Measurements from ENCODE around the gene SERP1. TPM values are rescaled to one million over a fixed set of nuclear protein-coding genes. Genes with fewer than 3 reads are reported as not detected.

Gene SERP1
- polyA plus RNA-seq, result 145 TPM
- long read RNA-seq, donor 1, transcript SERP1-201 (3 exons, 3,171 nt), result major isoform, 77 of 164 reads
- long read RNA-seq, donor 1, partial matches to known transcripts, result 57 of 164 reads
- long read RNA-seq, donor 1, other reads (novel, unspliced or antisense), result 27 of 164 reads
- long read RNA-seq, donor 2, transcript SERP1-201 (3 exons, 3,171 nt), result major isoform, 130 of 177 reads
- long read RNA-seq, donor 2, partial matches to known transcripts, result 45 of 177 reads
- long read RNA-seq, donor 2, other reads (novel, unspliced or antisense), result 0 of 177 reads
- long read RNA-seq, donor 3, result 0 reads
- long read RNA-seq, donor 4, transcript SERP1-201 (3 exons, 3,171 nt), result major isoform, 17 of 17 reads
- long read RNA-seq, donor 4, partial matches to known transcripts, result 0 of 17 reads
- long read RNA-seq, donor 4, other reads (novel, unspliced or antisense), result 0 of 17 reads
- long read RNA-seq, donor 5, transcript SERP1-201 (3 exons, 3,171 nt), result major isoform, 55 of 105 reads
- long read RNA-seq, donor 5, partial matches to known transcripts, result 30 of 105 reads
- long read RNA-seq, donor 5, other reads (novel, unspliced or antisense), result 19 of 105 reads
- long read RNA-seq, donor 6, transcript SERP1-201 (3 exons, 3,171 nt), result major isoform, 130 of 377 reads
- long read RNA-seq, donor 6, transcript SERP1-206 (2 exons, 1,596 nt), result minor isoform, 6 of 377 reads
- long read RNA-seq, donor 6, partial matches to known transcripts, result 187 of 377 reads
- long read RNA-seq, donor 6, other reads (novel, unspliced or antisense), result 50 of 377 reads
- long read RNA-seq, donor 7, transcript SERP1-201 (3 exons, 3,171 nt), result major isoform, 45 of 55 reads
- long read RNA-seq, donor 7, partial matches to known transcripts, result 7 of 55 reads
- long read RNA-seq, donor 7, other reads (novel, unspliced or antisense), result 0 of 55 reads
- long read RNA-seq, donor 8, transcript SERP1-201 (3 exons, 3,171 nt), result major isoform, 174 of 189 reads
- long read RNA-seq, donor 8, partial matches to known transcripts, result 7 of 189 reads
- long read RNA-seq, donor 8, other reads (novel, unspliced or antisense), result 5 of 189 reads
- long read RNA-seq, donor 9, transcript SERP1-201 (3 exons, 3,171 nt), result major isoform, 140 of 392 reads
- long read RNA-seq, donor 9, transcript SERP1-208 (2 exons, 830 nt), result minor isoform, 5 of 392 reads
- long read RNA-seq, donor 9, transcript SERP1-206 (2 exons, 1,596 nt), result minor isoform, 5 of 392 reads
- long read RNA-seq, donor 9, partial matches to known transcripts, result 208 of 392 reads
- long read RNA-seq, donor 9, other reads (novel, unspliced or antisense), result 34 of 392 reads
- long read RNA-seq, donor 10, transcript SERP1-201 (3 exons, 3,171 nt), result major isoform, 152 of 432 reads
- long read RNA-seq, donor 10, partial matches to known transcripts, result 270 of 432 reads
- long read RNA-seq, donor 10, other reads (novel, unspliced or antisense), result 6 of 432 reads
- long read RNA-seq, donor 11, transcript SERP1-201 (3 exons, 3,171 nt), result major isoform, 86 of 97 reads
- long read RNA-seq, donor 11, partial matches to known transcripts, result 8 of 97 reads
- long read RNA-seq, donor 11, other reads (novel, unspliced or antisense), result 0 of 97 reads

GRCh38 chr3:150546226-150547044, at the start of gene SERP1, which contains the start of gene EIF2A:
SERP1 (minus strand) TSS chr3:150546496; CDS start chr3:150546135, 361 bp downstream.
EIF2A (plus strand) TSS chr3:150546787; CDS start chr3:150546803, 16 bp downstream.
- DNase-seq, result peak; percentile 100
- peaks cover 4% of the 10 kb centered on the region for H3K9me3 ChIP-seq (ENCODE audit: control insufficient read depth, low read depth, low read length)
- H3K4me1 ChIP-seq (ENCODE audit: control insufficient read depth, insufficient read depth, low read length), result peaks cover 6% of the 10 kb centered on the region
- WGBS (ENCODE audit: insufficient coverage, low lambda C conversion rate), result 0% methylated on average over 1 of the region's 86 CpGs
- H3K27me3 ChIP-seq (ENCODE audit: control insufficient read depth, insufficient read depth, low read length), result no peaks in the 10 kb centered on the region
- peaks cover 10% of the 10 kb centered on the region for H3K36me3 ChIP-seq (ENCODE audit: control insufficient read depth, insufficient read depth, low read length)
- peak within 1 kb of the TSS; percentile 99 for H3K27ac ChIP-seq (ENCODE audit: low read length)
- H3K4me3 ChIP-seq (ENCODE audit: low read length), result peak within 1 kb of the TSS; percentile 98

DNA sequence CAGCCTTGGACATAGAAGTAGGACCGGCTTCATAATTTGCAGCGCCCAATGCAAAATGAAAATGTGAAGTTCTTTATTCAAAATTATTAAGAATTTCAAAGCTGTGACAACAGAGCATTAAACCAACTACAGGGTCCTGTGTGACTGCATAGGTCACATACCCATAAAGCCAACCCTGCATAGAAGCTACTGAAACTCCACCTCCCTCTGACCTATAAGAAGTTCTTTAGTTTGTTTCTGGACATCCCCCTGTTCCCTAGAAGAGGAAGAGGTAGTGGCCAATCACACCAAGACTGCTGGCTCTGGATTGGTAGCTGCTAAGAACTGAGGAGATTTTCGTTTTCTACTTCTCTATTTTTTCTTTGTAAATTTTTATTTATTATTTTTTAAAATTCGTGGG, 47.9 kb upstream of the SERP1 start:
- no peak overlapping the region for H3K4me3 ChIP-seq (ENCODE audit: low read length)
- no peaks in the 10 kb centered on the region for H3K36me3 ChIP-seq (ENCODE audit: control insufficient read depth, insufficient read depth, low read length)
- no peaks in the 10 kb centered on the region for H3K9me3 ChIP-seq (ENCODE audit: control insufficient read depth, low read depth, low read length)
- no peak for DNase-seq
- no peaks in the 10 kb centered on the region for H3K27me3 ChIP-seq (ENCODE audit: control insufficient read depth, insufficient read depth, low read length)
- H3K27ac ChIP-seq (ENCODE audit: low read length), result no peak overlapping the region
- 92% methylated on average over 2 of the region's 4 CpGs for WGBS (ENCODE audit: insufficient coverage, low lambda C conversion rate)
- H3K4me1 ChIP-seq (ENCODE audit: control insufficient read depth, insufficient read depth, low read length), result no peaks in the 10 kb centered on the region

- no peak overlapping the region for H3K27ac ChIP-seq (ENCODE audit: low read length)
- H3K4me1 ChIP-seq (ENCODE audit: control insufficient read depth, insufficient read depth, low read length), result no peaks in the 10 kb centered on the region
- DNase-seq, result no peak
- peaks cover 10% of the 10 kb centered on the region for H3K36me3 ChIP-seq (ENCODE audit: control insufficient read depth, insufficient read depth, low read length)
- H3K27me3 ChIP-seq (ENCODE audit: control insufficient read depth, insufficient read depth, low read length), result no peaks in the 10 kb centered on the region
- no peaks in the 10 kb centered on the region for H3K9me3 ChIP-seq (ENCODE audit: control insufficient read depth, low read depth, low read length)
- WGBS (ENCODE audit: insufficient coverage, low lambda C conversion rate), result 100% methylated on average over 1 of the region's 6 CpGs
- H3K4me3 ChIP-seq (ENCODE audit: low read length), result no peak overlapping the region
Measured at GRCh38 chr3:150589759-150590158, 43.5 kb upstream of the SERP1 start.

- no peak overlapping the region for H3K4me3 ChIP-seq (ENCODE audit: low read length)
- no CpG with 5 or more reads among the region's 9 CpGs for WGBS (ENCODE audit: insufficient coverage, low lambda C conversion rate)
Measured at GRCh38 chr3:150588027-150588830, 41.9 kb upstream of the SERP1 start.

GRCh38 chr3:150583028-150583427, 36.7 kb upstream of the SERP1 start:
- Histone ChIP-seq H3K4me1 (ENCODE audit: control insufficient read depth, insufficient read depth, low read length) (no peaks in the 10 kb centered on the region), H3K27me3 (ENCODE audit: control insufficient read depth, insufficient read depth, low read length) (no peaks in the 10 kb centered on the region), H3K27ac (ENCODE audit: low read length) (no peak overlapping the region), H3K9me3 (ENCODE audit: control insufficient read depth, low read depth, low read length) (no peaks in the 10 kb centered on the region), H3K36me3 (ENCODE audit: control insufficient read depth, insufficient read depth, low read length) (peaks cover 35% of the 10 kb centered on the region), H3K4me3 (ENCODE audit: low read length) (no peak overlapping the region)
- 86% methylated on average over 1 of the region's 1 CpG for WGBS (ENCODE audit: insufficient coverage, low lambda C conversion rate)
- no peak for DNase-seq

More at GRCh38 chr3:150588027-150588830, 41.9 kb upstream of the SERP1 start:
- Histone ChIP-seq H3K27ac (ENCODE audit: low read length) (no peak overlapping the region), H3K36me3 (ENCODE audit: control insufficient read depth, insufficient read depth, low read length) (peaks cover 13% of the 10 kb centered on the region), H3K4me1 (ENCODE audit: control insufficient read depth, insufficient read depth, low read length) (no peaks in the 10 kb centered on the region), H3K27me3 (ENCODE audit: control insufficient read depth, insufficient read depth, low read length) (no peaks in the 10 kb centered on the region), H3K9me3 (ENCODE audit: control insufficient read depth, low read depth, low read length) (no peaks in the 10 kb centered on the region)
- DNase-seq, result no peak

GRCh38 chr3:150582620-150583019, 36.3 kb upstream of the SERP1 start:
- peak; percentile 31 to 70 for DNase-seq
- Histone ChIP-seq H3K27ac (ENCODE audit: low read length) (no peak overlapping the region), H3K27me3 (ENCODE audit: control insufficient read depth, insufficient read depth, low read length) (no peaks in the 10 kb centered on the region), H3K9me3 (ENCODE audit: control insufficient read depth, low read depth, low read length) (no peaks in the 10 kb centered on the region), H3K4me3 (ENCODE audit: low read length) (no peak overlapping the region), H3K4me1 (ENCODE audit: control insufficient read depth, insufficient read depth, low read length) (no peaks in the 10 kb centered on the region), H3K36me3 (ENCODE audit: control insufficient read depth, insufficient read depth, low read length) (peaks cover 37% of the 10 kb centered on the region)
- WGBS (ENCODE audit: insufficient coverage, low lambda C conversion rate), result 13% methylated on average over 1 of the region's 2 CpGs

- peaks cover 46% of the 10 kb centered on the region for H3K36me3 ChIP-seq (ENCODE audit: control insufficient read depth, insufficient read depth, low read length)
- no peak overlapping the region for H3K27ac ChIP-seq (ENCODE audit: low read length)
- no peak overlapping the region for H3K4me3 ChIP-seq (ENCODE audit: low read length)
- H3K4me1 ChIP-seq (ENCODE audit: control insufficient read depth, insufficient read depth, low read length), result no peaks in the 10 kb centered on the region
- no peaks in the 10 kb centered on the region for H3K27me3 ChIP-seq (ENCODE audit: control insufficient read depth, insufficient read depth, low read length)
- no peak for DNase-seq
- H3K9me3 ChIP-seq (ENCODE audit: control insufficient read depth, low read depth, low read length), result no peaks in the 10 kb centered on the region
Measured at GRCh38 chr3:150581174-150581573, 34.9 kb upstream of the SERP1 start.

DNA sequence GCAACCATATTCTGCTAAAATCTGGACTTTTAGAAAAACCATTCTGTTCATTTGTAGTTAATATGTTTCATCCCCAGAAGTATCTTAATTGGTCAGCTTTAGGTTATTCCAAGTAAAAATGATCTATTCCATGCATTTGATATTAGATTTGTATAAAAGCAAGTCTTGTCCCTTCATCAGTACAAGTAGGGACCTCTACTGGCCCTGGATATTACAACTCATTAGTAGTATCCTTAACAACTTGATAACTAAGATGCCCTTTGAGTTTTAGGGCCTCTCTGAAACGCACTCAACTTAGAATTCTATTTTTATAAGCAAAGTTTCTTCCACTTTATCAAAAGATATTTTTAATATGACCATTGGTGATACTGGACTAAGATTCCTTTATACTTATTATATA, 31.6 kb upstream of the SERP1 start:
- WGBS (ENCODE audit: insufficient coverage, low lambda C conversion rate), result 44% methylated on average over 1 of the region's 1 CpG
- no peaks in the 10 kb centered on the region for H3K4me1 ChIP-seq (ENCODE audit: control insufficient read depth, insufficient read depth, low read length)
- H3K4me3 ChIP-seq (ENCODE audit: low read length), result no peak overlapping the region
- no peak overlapping the region for H3K27ac ChIP-seq (ENCODE audit: low read length)
- H3K36me3 ChIP-seq (ENCODE audit: control insufficient read depth, insufficient read depth, low read length), result peaks cover 43% of the 10 kb centered on the region
- DNase-seq, result no peak
- H3K27me3 ChIP-seq (ENCODE audit: control insufficient read depth, insufficient read depth, low read length), result no peaks in the 10 kb centered on the region
- no peaks in the 10 kb centered on the region for H3K9me3 ChIP-seq (ENCODE audit: control insufficient read depth, low read depth, low read length)
